GM23338 (cell line): Measurements from ENCODE around the gene FAM89A. TPM values are rescaled to one million over a fixed set of nuclear protein-coding genes. Genes with fewer than 3 reads are reported as not detected.

Experiments used
- ATAC-seq: fragments of 200-7000 bp; cut with Tn5 transposase; 3 replicates; pipeline ENCODE4 v1.9.1; 2020
- DNase-seq: peaks from one replicate; pipeline ENCODE4 v3.0.0-alpha.2; 2015; ENCODE audit warnings: low spot score
- H2AFZ ChIP-seq: fragments of 200-600 bp; sonication (generic); 2 replicates; pipeline ENCODE4 v1.8.0; 2016; ENCODE audit warnings: antibody characterized with exemption, mild to moderate bottlenecking, moderate library complexity
- H3F3A ChIP-seq: fragments of 200-600 bp; sonication (generic); replicated peaks from 2 replicates; pipeline ENCODE4 v1.8.0; 2017; ENCODE audit warnings: antibody characterized with exemption, mixed run types, low read depth
- H3K27ac ChIP-seq: fragments of 200-600 bp; sonication (generic); 2 replicates; pipeline ENCODE4 v1.6.1; 2016; ENCODE audit warnings: low read depth
- H3K27me3 ChIP-seq: fragments of 200-600 bp; sonication (generic); 2 replicates; pipeline ENCODE4 v1.8.0; 2016; ENCODE audit warnings: mild to moderate bottlenecking, mixed run types, moderate library complexity; ENCODE audit not compliant: insufficient read depth
- H3K36me3 ChIP-seq: fragments of 200-600 bp; sonication (generic); 2 replicates; pipeline ENCODE4 v1.8.0; 2016; ENCODE audit warnings: mild to moderate bottlenecking; ENCODE audit not compliant: insufficient read depth
- H3K4me1 ChIP-seq: fragments of 200-600 bp; sonication (generic); 2 replicates; pipeline ENCODE4 v1.8.0; 2016; ENCODE audit warnings: mild to moderate bottlenecking, moderate library complexity; ENCODE audit not compliant: insufficient read depth
- H3K4me2 ChIP-seq: fragments of 200-600 bp; sonication (generic); 2 replicates; pipeline ENCODE4 v1.7.1; 2017; ENCODE audit warnings: mixed run types
- H3K4me3 ChIP-seq: fragments of 200-600 bp; sonication (generic); 2 replicates; pipeline ENCODE4 v1.6.1; 2016; ENCODE audit warnings: mixed run types
- H3K79me2 ChIP-seq: fragments of 200-600 bp; sonication (generic); replicated peaks from 2 replicates; pipeline ENCODE4 v1.8.0; 2017; ENCODE audit warnings: mild to moderate bottlenecking; ENCODE audit not compliant: insufficient read depth
- H3K9me2 ChIP-seq: fragments of 200-600 bp; sonication (generic); 2 replicates; pipeline ENCODE4 v1.8.0; 2017; ENCODE audit not compliant: insufficient read depth
- H4K20me1 ChIP-seq: fragments of 200-600 bp; sonication (generic); replicated peaks from 2 replicates; pipeline ENCODE4 v1.8.0; 2017; ENCODE audit warnings: mild to moderate bottlenecking; ENCODE audit not compliant: insufficient read depth
- H3K27ac Mint-ChIP-seq: 2 replicates; pipeline ENCODE4 v1.8.0; 2020; ENCODE audit warnings: inconsistent platforms, mild to moderate bottlenecking, moderate library complexity, mixed read lengths
- H3K27me3 Mint-ChIP-seq: 3 replicates; pipeline ENCODE4 v1.8.0; 2022; ENCODE audit warnings: low read depth, mild to moderate bottlenecking, moderate library complexity, mixed read lengths, inconsistent platforms; ENCODE audit not compliant: insufficient read depth, poor library complexity
- H3K36me3 Mint-ChIP-seq: 3 replicates; pipeline ENCODE4 v1.8.0; 2021; ENCODE audit warnings: low read depth, mild to moderate bottlenecking, inconsistent platforms, moderate library complexity, mixed read lengths
- H3K4me1 Mint-ChIP-seq: 3 replicates; pipeline ENCODE4 v1.8.0; 2020; ENCODE audit warnings: mild to moderate bottlenecking, inconsistent platforms, mixed read lengths
- H3K4me3 Mint-ChIP-seq: 3 replicates; pipeline ENCODE4 v1.8.0; 2021; ENCODE audit warnings: moderate library complexity, mild to moderate bottlenecking, inconsistent platforms, mixed read lengths
- H3K9me3 Mint-ChIP-seq: 3 replicates; pipeline ENCODE4 v1.8.0; 2020; ENCODE audit warnings: moderate library complexity, mild to moderate bottlenecking, inconsistent platforms, mixed read lengths
- CREB1 ChIP-seq: fragments of 250-450 bp; sonication (Bioruptor Pico); IDR thresholded peaks from 2 replicates; pipeline ENCODE4 v1.5.0; 2020; ENCODE audit warnings: low read depth, mild to moderate bottlenecking, moderate library complexity
- CTCF ChIP-seq, 2 experiments: fragments of 200-600 bp in 1 of 2; sonication (generic) in 1 of 2; conservative IDR thresholded peaks; 2 replicates each; pipeline versions ENCODE4 v1.5.1 to v1.6.1; 2016 to 2017; ENCODE audit warnings: antibody characterized with exemption in 2 of 2, low read depth in 2 of 2, mild to moderate bottlenecking in 2 of 2, moderate library complexity in 1 of 2
- EZH2 ChIP-seq: fragments of 200-600 bp; sonication (generic); IDR thresholded peaks from one replicate; pipeline ENCODE4 v1.8.0; 2017; ENCODE audit warnings: antibody characterized with exemption, mild to moderate bottlenecking, low read depth; ENCODE audit not compliant: unreplicated experiment
- EZH2phosphoT487 ChIP-seq: fragments of 200-600 bp; sonication (generic); IDR thresholded peaks from one replicate; pipeline ENCODE4 v1.8.1; 2018; ENCODE audit warnings: antibody characterized with exemption; ENCODE audit not compliant: unreplicated experiment
- JUNB ChIP-seq: IDR thresholded peaks from one replicate; pipeline ENCODE4 v1.6.1; 2016; ENCODE audit warnings: antibody characterized with exemption; ENCODE audit not compliant: unreplicated experiment
- NANOG ChIP-seq: IDR thresholded peaks from 2 replicates; pipeline ENCODE4 v1.6.1; 2016; ENCODE audit warnings: antibody characterized with exemption, borderline replicate concordance
- POLR2AphosphoS5 ChIP-seq: IDR thresholded peaks from 2 replicates; pipeline ENCODE4 v1.6.1; 2016; ENCODE audit warnings: antibody characterized with exemption, low read depth
- ZNF114 ChIP-seq: fragments of 250-450 bp; sonication (Bioruptor Pico); IDR thresholded peaks from 2 replicates; pipeline ENCODE4 v1.5.0; 2020; ENCODE audit warnings: mild to moderate bottlenecking, moderate library complexity
- polyA plus RNA-seq: library from polyadenylated mRNA; unstranded; fragments of >200 nt; fragmentation: Nextera tagmentation; extraction: Ambion mirVana; gene quantifications from 2 replicates; pipeline ENCODE4 v1.2.1, GENCODE V29; 2016
- total RNA-seq: library from RNA; depleted of rRNA; stranded (reverse); fragments of >200 nt; shearing (Covaris generic); gene quantifications from 2 replicates; pipeline ENCODE4 v1.2.3, GENCODE V29; 2014
- TF ChIP-seq, protein P1 (sequence below): fragments of 250-450 bp; sonication (Bioruptor Pico); IDR thresholded peaks from 2 replicates; pipeline ENCODE4 v1.5.0; 2020; ENCODE audit warnings: mild to moderate bottlenecking, moderate library complexity

Gene FAM89A
- total and polyA plus RNA-seq, 2 experiments from 2014 or later: 3.2 to 3.8 TPM

DNA sequence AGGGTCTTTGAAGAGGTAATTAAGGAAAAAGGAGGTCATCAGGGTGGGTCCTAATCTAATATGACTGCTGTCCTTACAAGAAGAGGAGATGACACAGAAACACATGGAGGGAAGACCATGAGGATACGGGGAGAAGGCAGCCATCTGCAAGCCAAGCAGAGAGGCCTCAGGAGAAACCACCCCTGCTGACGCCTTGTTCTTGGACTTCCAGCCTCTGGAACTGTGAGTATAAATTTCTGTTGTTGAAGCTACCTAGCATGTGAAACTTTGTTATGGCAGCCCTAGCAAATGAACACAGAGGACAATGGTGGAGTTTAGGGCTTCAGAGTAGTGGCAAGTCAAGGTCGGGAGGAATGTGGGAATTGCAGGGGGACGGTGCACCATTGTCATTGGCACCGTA lies 36.7 kb upstream of the FAM89A start (continued):
- TF ChIP-seq, protein P1, sequence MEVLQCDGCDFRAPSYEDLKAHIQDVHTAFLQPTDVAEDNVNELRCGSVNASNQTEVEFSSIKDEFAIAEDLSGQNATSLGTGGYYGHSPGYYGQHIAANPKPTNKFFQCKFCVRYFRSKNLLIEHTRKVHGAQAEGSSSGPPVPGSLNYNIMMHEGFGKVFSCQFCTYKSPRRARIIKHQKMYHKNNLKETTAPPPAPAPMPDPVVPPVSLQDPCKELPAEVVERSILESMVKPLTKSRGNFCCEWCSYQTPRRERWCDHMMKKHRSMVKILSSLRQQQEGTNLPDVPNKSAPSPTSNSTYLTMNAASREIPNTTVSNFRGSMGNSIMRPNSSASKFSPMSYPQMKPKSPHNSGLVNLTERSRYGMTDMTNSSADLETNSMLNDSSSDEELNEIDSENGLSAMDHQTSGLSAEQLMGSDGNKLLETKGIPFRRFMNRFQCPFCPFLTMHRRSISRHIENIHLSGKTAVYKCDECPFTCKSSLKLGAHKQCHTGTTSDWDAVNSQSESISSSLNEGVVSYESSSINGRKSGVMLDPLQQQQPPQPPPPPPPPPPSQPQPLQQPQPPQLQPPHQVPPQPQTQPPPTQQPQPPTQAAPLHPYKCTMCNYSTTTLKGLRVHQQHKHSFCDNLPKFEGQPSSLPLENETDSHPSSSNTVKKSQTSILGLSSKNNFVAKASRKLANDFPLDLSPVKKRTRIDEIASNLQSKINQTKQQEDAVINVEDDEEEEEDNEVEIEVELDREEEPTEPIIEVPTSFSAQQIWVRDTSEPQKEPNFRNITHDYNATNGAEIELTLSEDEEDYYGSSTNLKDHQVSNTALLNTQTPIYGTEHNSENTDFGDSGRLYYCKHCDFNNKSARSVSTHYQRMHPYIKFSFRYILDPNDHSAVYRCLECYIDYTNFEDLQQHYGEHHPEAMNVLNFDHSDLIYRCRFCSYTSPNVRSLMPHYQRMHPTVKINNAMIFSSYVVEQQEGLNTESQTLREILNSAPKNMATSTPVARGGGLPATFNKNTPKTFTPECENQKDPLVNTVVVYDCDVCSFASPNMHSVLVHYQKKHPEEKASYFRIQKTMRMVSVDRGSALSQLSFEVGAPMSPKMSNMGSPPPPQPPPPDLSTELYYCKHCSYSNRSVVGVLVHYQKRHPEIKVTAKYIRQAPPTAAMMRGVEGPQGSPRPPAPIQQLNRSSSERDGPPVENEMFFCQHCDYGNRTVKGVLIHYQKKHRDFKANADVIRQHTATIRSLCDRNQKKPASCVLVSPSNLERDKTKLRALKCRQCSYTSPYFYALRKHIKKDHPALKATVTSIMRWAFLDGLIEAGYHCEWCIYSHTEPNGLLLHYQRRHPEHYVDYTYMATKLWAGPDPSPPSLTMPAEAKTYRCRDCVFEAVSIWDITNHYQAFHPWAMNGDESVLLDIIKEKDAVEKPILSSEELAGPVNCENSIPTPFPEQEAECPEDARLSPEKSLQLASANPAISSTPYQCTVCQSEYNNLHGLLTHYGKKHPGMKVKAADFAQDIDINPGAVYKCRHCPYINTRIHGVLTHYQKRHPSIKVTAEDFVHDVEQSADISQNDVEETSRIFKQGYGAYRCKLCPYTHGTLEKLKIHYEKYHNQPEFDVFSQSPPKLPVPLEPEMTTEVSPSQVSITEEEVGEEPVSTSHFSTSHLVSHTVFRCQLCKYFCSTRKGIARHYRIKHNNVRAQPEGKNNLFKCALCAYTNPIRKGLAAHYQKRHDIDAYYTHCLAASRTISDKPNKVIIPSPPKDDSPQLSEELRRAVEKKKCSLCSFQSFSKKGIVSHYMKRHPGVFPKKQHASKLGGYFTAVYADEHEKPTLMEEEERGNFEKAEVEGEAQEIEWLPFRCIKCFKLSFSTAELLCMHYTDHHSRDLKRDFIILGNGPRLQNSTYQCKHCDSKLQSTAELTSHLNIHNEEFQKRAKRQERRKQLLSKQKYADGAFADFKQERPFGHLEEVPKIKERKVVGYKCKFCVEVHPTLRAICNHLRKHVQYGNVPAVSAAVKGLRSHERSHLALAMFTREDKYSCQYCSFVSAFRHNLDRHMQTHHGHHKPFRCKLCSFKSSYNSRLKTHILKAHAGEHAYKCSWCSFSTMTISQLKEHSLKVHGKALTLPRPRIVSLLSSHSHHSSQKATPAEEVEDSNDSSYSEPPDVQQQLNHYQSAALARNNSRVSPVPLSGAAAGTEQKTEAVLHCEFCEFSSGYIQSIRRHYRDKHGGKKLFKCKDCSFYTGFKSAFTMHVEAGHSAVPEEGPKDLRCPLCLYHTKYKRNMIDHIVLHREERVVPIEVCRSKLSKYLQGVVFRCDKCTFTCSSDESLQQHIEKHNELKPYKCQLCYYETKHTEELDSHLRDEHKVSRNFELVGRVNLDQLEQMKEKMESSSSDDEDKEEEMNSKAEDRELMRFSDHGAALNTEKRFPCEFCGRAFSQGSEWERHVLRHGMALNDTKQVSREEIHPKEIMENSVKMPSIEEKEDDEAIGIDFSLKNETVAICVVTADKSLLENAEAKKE (CRISPR knock-in tag): no peak

DNA sequence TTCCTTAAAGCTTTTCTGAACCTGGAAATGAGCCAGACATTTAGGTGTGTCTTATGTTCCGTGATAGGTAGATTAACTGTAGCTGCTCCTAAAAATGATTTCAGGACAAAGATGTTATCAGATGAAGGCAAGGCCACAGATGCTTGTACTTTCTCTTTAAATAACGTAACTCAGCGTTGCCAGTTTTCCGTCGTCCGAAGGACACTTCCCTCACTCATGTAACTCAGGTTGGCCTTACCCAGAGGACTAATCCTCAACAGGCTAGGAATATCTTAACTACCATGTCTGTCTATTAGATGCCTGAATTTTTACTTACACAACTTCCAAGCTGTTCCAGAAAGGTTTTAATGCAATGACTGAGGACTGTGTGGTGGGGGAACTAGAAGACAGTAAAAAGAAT lies 35.4 kb upstream of the FAM89A start:
- no peaks in the 10 kb centered on the region for H3K9me2 ChIP-seq
- ATAC-seq (no peak), DNase-seq (no peak)
- H3K27me3 Mint-ChIP-seq: peaks cover 8% of the 10 kb centered on the region
- H3K4me1 ChIP-seq: peaks cover 5% of the 10 kb centered on the region; the same call in 1 of the 2 replicates
- H2AFZ ChIP-seq: no peak overlapping the region
- no peaks in the 10 kb centered on the region for H3K79me2 ChIP-seq
- no peak overlapping the region for H3K4me3 ChIP-seq
- H3K4me1 Mint-ChIP-seq: peaks cover 9% of the 10 kb centered on the region
- H3F3A ChIP-seq: no peaks in the 10 kb centered on the region
- no peak overlapping the region for H3K27ac ChIP-seq
- H3K9me3 Mint-ChIP-seq: no peaks in the 10 kb centered on the region
- H3K4me2 ChIP-seq: no peak overlapping the region
- H3K27me3 ChIP-seq: no peaks in the 10 kb centered on the region
- no peaks in the 10 kb centered on the region for H3K36me3 Mint-ChIP-seq
- H3K27ac Mint-ChIP-seq: no peak overlapping the region
- H3K36me3 ChIP-seq: no peaks in the 10 kb centered on the region
- no peak overlapping the region for H3K4me3 Mint-ChIP-seq
- no peaks in the 10 kb centered on the region for H4K20me1 ChIP-seq
- TF ChIP-seq POLR2AphosphoS5 (no peak), ZNF114 (no peak), CTCF (conservative IDR thresholded peaks at IDR 0.05; ENCODE audit: low read depth in 2 of 2) (no peak), EZH2phosphoT487 (no peak), JUNB (no peak), EZH2 (no peak), NANOG (no peak), CREB1 (CRISPR knock-in tag) (no peak)
- TF ChIP-seq, protein P1 (CRISPR knock-in tag): no peak
